Liver (tissue), 3 donors: ENCODE results near the gene SYNPO2.

Source experiments
- ATF3 ChIP-seq: IDR thresholded peaks from 2 replicates; pipeline ENCODE4 v1.6.1; 2016; ENCODE audit warnings: antibody characterized with exemption
- CTCF ChIP-seq: fragments of 150-350 bp; IDR thresholded peaks from 2 replicates; pipeline ENCODE4 v1.5.1; 2017; ENCODE audit warnings: improper control_type of control experiment, low read depth, low read length; ENCODE audit not compliant: missing input control
- GABPA ChIP-seq, 2 donors: IDR thresholded peaks in 1 of 2; conservative IDR thresholded peaks in 1 of 2; 2 replicates each; pipeline ENCODE4 v1.6.1; 2016; ENCODE audit warnings: antibody characterized with exemption in 2 of 2, mild to moderate bottlenecking in 1 of 2, moderate library complexity in 1 of 2
- JUND ChIP-seq, 2 donors: IDR thresholded peaks; 2 replicates each; pipeline ENCODE4 v1.6.1; 2016; ENCODE audit warnings: antibody characterized with exemption in 2 of 2
- MAX ChIP-seq: IDR thresholded peaks from 2 replicates; pipeline ENCODE4 v1.6.1; 2016; ENCODE audit warnings: antibody characterized with exemption
- RAD21 ChIP-seq, 2 donors: IDR thresholded peaks; 2 replicates each; pipeline ENCODE4 v1.6.1; 2016; ENCODE audit warnings: antibody characterized with exemption in 2 of 2, mild to moderate bottlenecking in 2 of 2
- RXRA ChIP-seq, 2 donors: IDR thresholded peaks; 2 replicates each; pipeline ENCODE4 v1.6.1; 2017 to 2018; ENCODE audit warnings: antibody characterized with exemption in 2 of 2, mild to moderate bottlenecking in 1 of 2
- SP1 ChIP-seq: IDR thresholded peaks from 2 replicates; pipeline ENCODE4 v1.6.1; 2018; ENCODE audit warnings: antibody characterized with exemption, mild to moderate bottlenecking
- TAF1 ChIP-seq: conservative IDR thresholded peaks from 2 replicates; pipeline ENCODE4 v1.6.1; 2016; ENCODE audit warnings: antibody characterized with exemption, mild to moderate bottlenecking
- YY1 ChIP-seq: IDR thresholded peaks from 2 replicates; pipeline ENCODE4 v1.6.1; 2016; ENCODE audit warnings: antibody characterized with exemption, mild to moderate bottlenecking
- TF ChIP-seq, protein P1 (sequence below): IDR thresholded peaks from 2 replicates; pipeline ENCODE4 v1.6.1; 2016; ENCODE audit warnings: antibody characterized with exemption, mild to moderate bottlenecking
- donor health status: healthy.
- donor health status: healthy.

- TF ChIP-seq CTCF = peak; percentile 15
- TF ChIP-seq, protein P1, sequence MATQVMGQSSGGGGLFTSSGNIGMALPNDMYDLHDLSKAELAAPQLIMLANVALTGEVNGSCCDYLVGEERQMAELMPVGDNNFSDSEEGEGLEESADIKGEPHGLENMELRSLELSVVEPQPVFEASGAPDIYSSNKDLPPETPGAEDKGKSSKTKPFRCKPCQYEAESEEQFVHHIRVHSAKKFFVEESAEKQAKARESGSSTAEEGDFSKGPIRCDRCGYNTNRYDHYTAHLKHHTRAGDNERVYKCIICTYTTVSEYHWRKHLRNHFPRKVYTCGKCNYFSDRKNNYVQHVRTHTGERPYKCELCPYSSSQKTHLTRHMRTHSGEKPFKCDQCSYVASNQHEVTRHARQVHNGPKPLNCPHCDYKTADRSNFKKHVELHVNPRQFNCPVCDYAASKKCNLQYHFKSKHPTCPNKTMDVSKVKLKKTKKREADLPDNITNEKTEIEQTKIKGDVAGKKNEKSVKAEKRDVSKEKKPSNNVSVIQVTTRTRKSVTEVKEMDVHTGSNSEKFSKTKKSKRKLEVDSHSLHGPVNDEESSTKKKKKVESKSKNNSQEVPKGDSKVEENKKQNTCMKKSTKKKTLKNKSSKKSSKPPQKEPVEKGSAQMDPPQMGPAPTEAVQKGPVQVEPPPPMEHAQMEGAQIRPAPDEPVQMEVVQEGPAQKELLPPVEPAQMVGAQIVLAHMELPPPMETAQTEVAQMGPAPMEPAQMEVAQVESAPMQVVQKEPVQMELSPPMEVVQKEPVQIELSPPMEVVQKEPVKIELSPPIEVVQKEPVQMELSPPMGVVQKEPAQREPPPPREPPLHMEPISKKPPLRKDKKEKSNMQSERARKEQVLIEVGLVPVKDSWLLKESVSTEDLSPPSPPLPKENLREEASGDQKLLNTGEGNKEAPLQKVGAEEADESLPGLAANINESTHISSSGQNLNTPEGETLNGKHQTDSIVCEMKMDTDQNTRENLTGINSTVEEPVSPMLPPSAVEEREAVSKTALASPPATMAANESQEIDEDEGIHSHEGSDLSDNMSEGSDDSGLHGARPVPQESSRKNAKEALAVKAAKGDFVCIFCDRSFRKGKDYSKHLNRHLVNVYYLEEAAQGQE = no peak
- TF ChIP-seq RAD21 (IDR thresholded peaks at IDR 0.05) = peak; percentile 40 to 42
- no peak for TF ChIP-seq SP1
- TF ChIP-seq MAX = no peak
- no peak for TF ChIP-seq TAF1
- TF ChIP-seq YY1 = no peak
- no peak for TF ChIP-seq JUND (IDR thresholded peaks at IDR 0.05)
- no peak for TF ChIP-seq ATF3
- TF ChIP-seq GABPA (IDR thresholded peaks at IDR 0.05 in 1 of 2, conservative IDR thresholded peaks at IDR 0.05 in 1 of 2) = no peak
- no peak for TF ChIP-seq RXRA (IDR thresholded peaks at IDR 0.05)
These were observed 198.5 kb downstream of the SYNPO2 start for GRCh38 chr4:119087121-119087520.
